H1 (cell line): ENCODE measurements around the gene NBL1. TPM values are rescaled to one million over a fixed set of nuclear protein-coding genes. Genes with fewer than 3 reads are reported as not detected.

Experiments
- CBX8 ChIP-seq: fragments of 300-800, 300-1000 bp; sonication (generic); IDR thresholded peaks from 2 replicates; pipeline ENCODE4 v1.7.1; 2016; ENCODE audit warnings: low read depth, low read length, borderline replicate concordance
- CHD7 ChIP-seq: fragments of 300-600 bp; sonication (generic); IDR thresholded peaks from 2 replicates; pipeline ENCODE4 v1.7.1; 2012; ENCODE audit warnings: low read length, moderate library complexity, mild to moderate bottlenecking, inconsistent platforms; ENCODE audit not compliant: insufficient replicate concordance
- EZH2 ChIP-seq: fragments of 200-600 bp; sonication (generic); IDR thresholded peaks from 2 replicates; pipeline ENCODE4 v1.7.1; 2012; ENCODE audit warnings: low read depth, mild to moderate bottlenecking, moderate library complexity, low read length, inconsistent platforms; ENCODE audit not compliant: severe bottlenecking
- HDAC6 ChIP-seq: IDR thresholded peaks from one replicate; pipeline ENCODE4 v1.7.1; 2012; ENCODE audit warnings: low read depth, mild to moderate bottlenecking, inconsistent platforms, low read length, moderate library complexity
- PHF8 ChIP-seq: fragments of 200-600 bp; sonication (generic); conservative IDR thresholded peaks from 2 replicates; pipeline ENCODE4 v1.7.1; 2012; ENCODE audit warnings: low read depth, mild to moderate bottlenecking, inconsistent platforms, low read length, moderate library complexity
- TBP ChIP-seq: IDR thresholded peaks from 2 replicates; pipeline ENCODE4 v1.6.1; 2011; ENCODE audit warnings: low read depth, low read length, improper control_type of control experiment
- TCF12 ChIP-seq: IDR thresholded peaks from 2 replicates; pipeline ENCODE4 v1.6.1; 2011; ENCODE audit warnings: low read depth, mild to moderate bottlenecking, low read length
- polyA plus RNA-seq, 7 experiments: library from polyadenylated mRNA; depleted of rRNA in 3 of 7; stranded (reverse) in 5 of 7; unstranded in 2 of 7; fragments of >200 nt in 5 of 7; fragments of 200-250 nt in 2 of 7; gene quantifications; 1 replicate in 5 of 7; 2 replicates in 1 of 7; 4 replicates in 1 of 7; pipeline versions ENCODE4 v1.2.1 to v1.2.3, GENCODE V29; 2011 to 2013; ENCODE audit warnings: missing spikeins in 2 of 7, mixed read lengths in 2 of 7
- total RNA-seq: library from RNA; stranded (reverse); fragmentation: NEBNext Ultra II Directional; extraction: Animal tissue kit (Norgen Biotek cat#: 25700); gene quantifications from 2 replicates; pipeline ENCODE4 v1.2.1, GENCODE V29; 2021
- TF ChIP-seq, protein P1 (sequence below): IDR thresholded peaks from 2 replicates; pipeline ENCODE4 v1.6.1; 2012; ENCODE audit warnings: low read length, inconsistent platforms

Gene NBL1
- total and polyA plus RNA-seq, 2 of the 8 experiments (the other 6 are each of a cell fraction or from before 2014, with no cell fraction given) = 8.7 to 9.7 TPM

DNA sequence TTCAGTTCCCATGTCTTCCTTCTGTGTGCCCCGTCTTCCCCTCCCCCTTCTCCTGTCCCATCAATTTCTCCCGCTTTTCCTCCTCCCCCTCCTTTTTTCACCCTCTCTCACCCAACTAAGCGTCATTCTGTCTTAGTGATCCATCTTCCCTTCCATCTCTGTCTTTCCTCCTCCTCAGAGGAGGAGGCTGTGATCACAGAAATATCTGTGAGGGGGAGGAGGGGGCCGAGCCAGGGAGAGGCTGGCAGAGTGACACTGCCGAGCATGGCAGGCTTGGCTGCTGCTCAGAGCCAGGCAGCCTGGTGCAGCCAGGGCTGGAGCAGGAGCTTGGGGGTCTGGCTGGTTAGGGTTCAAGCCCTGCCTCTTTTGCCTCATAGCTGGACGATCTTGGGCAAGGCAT lies 28.1 kb downstream of the NBL1 start (continued):
- TF ChIP-seq CHD7 (no peak), PHF8 (no peak), EZH2 (no peak), HDAC6 (no peak), TCF12 (no peak), CBX8 (no peak), TBP (no peak)
- TF ChIP-seq, protein P1, sequence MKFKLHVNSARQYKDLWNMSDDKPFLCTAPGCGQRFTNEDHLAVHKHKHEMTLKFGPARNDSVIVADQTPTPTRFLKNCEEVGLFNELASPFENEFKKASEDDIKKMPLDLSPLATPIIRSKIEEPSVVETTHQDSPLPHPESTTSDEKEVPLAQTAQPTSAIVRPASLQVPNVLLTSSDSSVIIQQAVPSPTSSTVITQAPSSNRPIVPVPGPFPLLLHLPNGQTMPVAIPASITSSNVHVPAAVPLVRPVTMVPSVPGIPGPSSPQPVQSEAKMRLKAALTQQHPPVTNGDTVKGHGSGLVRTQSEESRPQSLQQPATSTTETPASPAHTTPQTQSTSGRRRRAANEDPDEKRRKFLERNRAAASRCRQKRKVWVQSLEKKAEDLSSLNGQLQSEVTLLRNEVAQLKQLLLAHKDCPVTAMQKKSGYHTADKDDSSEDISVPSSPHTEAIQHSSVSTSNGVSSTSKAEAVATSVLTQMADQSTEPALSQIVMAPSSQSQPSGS = no peak
